K562 (cell line): ENCODE results near the gene CLK3. TPM values are rescaled to one million over a fixed set of nuclear protein-coding genes. Genes with fewer than 3 reads are reported as not detected.

Experiments
- BACH1 ChIP-seq: fragments of 200-800 bp; sonication (Bioruptor generic); IDR thresholded peaks from 2 replicates; pipeline ENCODE4 v1.6.1; 2016; ENCODE audit warnings: missing genetic modification characterization, missing compliant biosample characterization
- COPS2 ChIP-seq: fragments of 450-650 bp; conservative IDR thresholded peaks from 2 replicates; pipeline ENCODE4 v1.6.1; 2016; ENCODE audit warnings: mild to moderate bottlenecking, moderate library complexity
- HIVEP1 ChIP-seq: fragments of 250-450 bp; sonication (Bioruptor Pico); IDR thresholded peaks from 2 replicates; pipeline ENCODE4 v1.4.0; 2020; ENCODE audit warnings: mild to moderate bottlenecking
- KLF16 ChIP-seq: IDR thresholded peaks from 2 replicates; pipeline ENCODE4 v1.6.1; 2016; ENCODE audit warnings: antibody characterized with exemption
- L3MBTL2 ChIP-seq: fragments of 450-650 bp; IDR thresholded peaks from 2 replicates; pipeline ENCODE4 v1.6.1; 2016; ENCODE audit warnings: mild to moderate bottlenecking, moderate library complexity
- MAZ ChIP-seq, 2 experiments: fragments of 450-650 bp in 1 of 2; sonication (generic) in 1 of 2; formaldehyde crosslinking; IDR thresholded peaks in 1 of 2; conservative IDR thresholded peaks in 1 of 2; 2 replicates each; pipeline versions ENCODE4 v1.4.0 to v1.5.0; 2020; ENCODE audit warnings: mild to moderate bottlenecking in 1 of 2, missing genetic modification reagents in 1 of 2
- OTX1 ChIP-seq: fragments of 450-650 bp; formaldehyde crosslinking; IDR thresholded peaks from 2 replicates; pipeline ENCODE4 v1.4.0; 2022; ENCODE audit warnings: mild to moderate bottlenecking
- RFX5 ChIP-seq: IDR thresholded peaks from 2 replicates; pipeline ENCODE4 v1.6.1; 2011; ENCODE audit warnings: low read depth, mild to moderate bottlenecking, improper control_type of control experiment, low read length
- SRSF3 ChIP-seq: fragments of 200-400 bp; formaldehyde crosslinking; IDR thresholded peaks from 2 replicates; pipeline ENCODE4 v1.6.1; 2016; ENCODE audit warnings: mild to moderate bottlenecking, low read length, moderate library complexity; ENCODE audit not compliant: insufficient read depth
- ZNF696 ChIP-seq: fragments of 250-450 bp; sonication (Bioruptor Pico); conservative IDR thresholded peaks from 2 replicates; pipeline ENCODE4 v1.4.0; 2020; ENCODE audit warnings: mild to moderate bottlenecking, moderate library complexity
- polyA plus RNA-seq, 8 experiments: library from polyadenylated mRNA; depleted of rRNA in 4 of 8; stranded (reverse) in 5 of 8; unstranded in 3 of 8; fragments of >200 nt; fragmentation: Nextera tagmentation in 2 of 8; fragmentation: Illumina TruSeq in 1 of 8; extraction: Ambion mirVana in 2 of 8; extraction: Trizol in 1 of 8; gene quantifications; 2 replicates each; pipeline versions ENCODE4 v1.2.1 to v1.2.3, GENCODE V29; 2011 to 2014; ENCODE audit warnings: inconsistent platforms in 1 of 8, missing spikeins in 1 of 8
- total RNA-seq, 7 experiments: library from RNA; depleted of rRNA in 6 of 7; stranded (reverse); fragments of >200 nt in 6 of 7; fragmentation: Illumina TruSeq in 2 of 7; extraction: Trizol in 2 of 7; gene quantifications; 2 replicates each; pipeline versions ENCODE4 v1.2.1 to v1.2.3, GENCODE V29; 2011 to 2021; ENCODE audit warnings: low replicate concordance in 1 of 7
- TF ChIP-seq, protein P1 (sequence below): IDR thresholded peaks from 2 replicates; pipeline ENCODE4 v1.6.1; 2012; ENCODE audit warnings: low read depth, low read length, improper control_type of control experiment, borderline replicate concordance
- TF ChIP-seq, protein P2 (sequence below): fragments of 250-450 bp; sonication (Bioruptor Pico); IDR thresholded peaks from 2 replicates; pipeline ENCODE4 v1.9.0; 2021; ENCODE audit warnings: mild to moderate bottlenecking, inconsistent platforms

CLK3 gene
- total and polyA plus RNA-seq, 9 of the 15 experiments (the other 6 are each of a cell fraction or from before 2014, with no cell fraction given) = 1.2 to 95.2 (median 51.7) TPM

DNA sequence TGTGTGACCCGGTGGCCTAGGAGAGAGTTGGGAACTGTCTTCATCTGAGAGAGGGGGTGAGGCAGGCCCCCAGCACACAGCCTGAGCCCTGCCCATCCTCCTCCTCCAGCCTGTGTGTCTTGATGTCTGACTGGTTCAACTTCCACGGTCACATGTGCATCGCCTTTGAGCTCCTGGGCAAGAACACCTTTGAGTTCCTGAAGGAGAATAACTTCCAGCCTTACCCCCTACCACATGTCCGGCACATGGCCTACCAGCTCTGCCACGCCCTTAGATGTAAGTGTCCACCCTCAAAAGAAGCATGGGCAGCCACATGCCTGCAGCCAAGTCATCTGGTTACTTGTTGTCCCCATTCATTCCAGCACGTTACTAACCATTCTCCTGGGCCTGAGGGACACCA is 10.1 kb downstream of the CLK3 start (continued):
- no peak for TF ChIP-seq L3MBTL2
- TF ChIP-seq COPS2 = no peak
- TF ChIP-seq KLF16 = no peak
- TF ChIP-seq, protein P1, sequence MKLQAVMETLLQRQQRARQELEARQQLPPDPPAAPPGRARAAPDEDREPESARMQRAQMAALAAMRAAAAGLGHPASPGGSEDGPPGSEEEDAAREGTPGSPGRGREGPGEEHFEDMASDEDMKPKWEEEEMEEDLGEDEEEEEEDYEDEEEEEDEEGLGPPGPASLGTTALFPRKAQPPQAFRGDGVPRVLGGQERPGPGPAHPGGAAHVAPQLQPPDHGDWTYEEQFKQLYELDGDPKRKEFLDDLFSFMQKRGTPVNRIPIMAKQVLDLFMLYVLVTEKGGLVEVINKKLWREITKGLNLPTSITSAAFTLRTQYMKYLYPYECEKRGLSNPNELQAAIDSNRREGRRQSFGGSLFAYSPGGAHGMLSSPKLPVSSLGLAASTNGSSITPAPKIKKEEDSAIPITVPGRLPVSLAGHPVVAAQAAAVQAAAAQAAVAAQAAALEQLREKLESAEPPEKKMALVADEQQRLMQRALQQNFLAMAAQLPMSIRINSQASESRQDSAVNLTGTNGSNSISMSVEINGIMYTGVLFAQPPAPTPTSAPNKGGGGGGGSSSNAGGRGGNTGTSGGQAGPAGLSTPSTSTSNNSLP = no peak
- no peak for TF ChIP-seq BACH1 (tag)
- TF ChIP-seq ZNF696 (CRISPR knock-in tag) = no peak
- TF ChIP-seq SRSF3 = no peak
- TF ChIP-seq, protein P2, sequence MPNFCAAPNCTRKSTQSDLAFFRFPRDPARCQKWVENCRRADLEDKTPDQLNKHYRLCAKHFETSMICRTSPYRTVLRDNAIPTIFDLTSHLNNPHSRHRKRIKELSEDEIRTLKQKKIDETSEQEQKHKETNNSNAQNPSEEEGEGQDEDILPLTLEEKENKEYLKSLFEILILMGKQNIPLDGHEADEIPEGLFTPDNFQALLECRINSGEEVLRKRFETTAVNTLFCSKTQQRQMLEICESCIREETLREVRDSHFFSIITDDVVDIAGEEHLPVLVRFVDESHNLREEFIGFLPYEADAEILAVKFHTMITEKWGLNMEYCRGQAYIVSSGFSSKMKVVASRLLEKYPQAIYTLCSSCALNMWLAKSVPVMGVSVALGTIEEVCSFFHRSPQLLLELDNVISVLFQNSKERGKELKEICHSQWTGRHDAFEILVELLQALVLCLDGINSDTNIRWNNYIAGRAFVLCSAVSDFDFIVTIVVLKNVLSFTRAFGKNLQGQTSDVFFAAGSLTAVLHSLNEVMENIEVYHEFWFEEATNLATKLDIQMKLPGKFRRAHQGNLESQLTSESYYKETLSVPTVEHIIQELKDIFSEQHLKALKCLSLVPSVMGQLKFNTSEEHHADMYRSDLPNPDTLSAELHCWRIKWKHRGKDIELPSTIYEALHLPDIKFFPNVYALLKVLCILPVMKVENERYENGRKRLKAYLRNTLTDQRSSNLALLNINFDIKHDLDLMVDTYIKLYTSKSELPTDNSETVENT (CRISPR knock-in tag) = no peak
- TF ChIP-seq OTX1 (CRISPR knock-in tag) = no peak
- TF ChIP-seq HIVEP1 (CRISPR knock-in tag) = no peak
- no peak for TF ChIP-seq RFX5
- no peak for TF ChIP-seq MAZ (CRISPR knock-in tag; conservative IDR thresholded peaks at IDR 0.05 in 1 of 2, IDR thresholded peaks at IDR 0.05 in 1 of 2)
